Fibroblast of lung (primary cell): ENCODE results near the gene CENPK.

ENCODE experiments used
- EZH2 ChIP-seq: IDR thresholded peaks from 2 replicates; pipeline ENCODE4 v1.5.1; 2012; ENCODE audit warnings: low read length, control low read depth, mild to moderate bottlenecking; ENCODE audit errors: missing control alignments
- TF ChIP-seq, protein P1 (sequence below), 2 donors: IDR thresholded peaks in 1 of 2; conservative IDR thresholded peaks in 1 of 2; 1 replicate in 1 of 2; 2 replicates in 1 of 2; pipeline ENCODE4 v1.5.1; 2011 to 2012; ENCODE audit warnings: low read length in 2 of 2, control low read depth in 1 of 2, inconsistent platforms in 1 of 2, low read depth in 1 of 2, mild to moderate bottlenecking in 1 of 2

DNA sequence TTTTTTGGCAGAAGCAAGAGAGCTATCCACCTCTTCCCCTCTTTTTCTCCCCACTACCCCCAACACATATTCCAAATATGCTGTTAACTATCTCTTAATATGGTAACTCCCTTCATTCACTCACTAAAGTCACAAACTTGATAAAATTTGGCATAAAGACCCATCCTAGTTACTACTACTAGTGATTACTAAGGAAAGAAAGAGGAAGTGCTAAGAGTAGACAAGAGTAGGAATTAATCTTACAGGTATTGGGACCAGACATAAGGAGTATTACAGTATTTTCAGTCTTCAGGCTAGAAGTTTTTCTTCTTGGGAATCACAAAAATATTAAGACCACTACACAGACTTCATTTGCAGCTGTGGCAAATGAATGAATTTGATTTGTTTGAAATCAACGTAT, 83.4 kb downstream of the CENPK start:
- TF ChIP-seq, protein P1, sequence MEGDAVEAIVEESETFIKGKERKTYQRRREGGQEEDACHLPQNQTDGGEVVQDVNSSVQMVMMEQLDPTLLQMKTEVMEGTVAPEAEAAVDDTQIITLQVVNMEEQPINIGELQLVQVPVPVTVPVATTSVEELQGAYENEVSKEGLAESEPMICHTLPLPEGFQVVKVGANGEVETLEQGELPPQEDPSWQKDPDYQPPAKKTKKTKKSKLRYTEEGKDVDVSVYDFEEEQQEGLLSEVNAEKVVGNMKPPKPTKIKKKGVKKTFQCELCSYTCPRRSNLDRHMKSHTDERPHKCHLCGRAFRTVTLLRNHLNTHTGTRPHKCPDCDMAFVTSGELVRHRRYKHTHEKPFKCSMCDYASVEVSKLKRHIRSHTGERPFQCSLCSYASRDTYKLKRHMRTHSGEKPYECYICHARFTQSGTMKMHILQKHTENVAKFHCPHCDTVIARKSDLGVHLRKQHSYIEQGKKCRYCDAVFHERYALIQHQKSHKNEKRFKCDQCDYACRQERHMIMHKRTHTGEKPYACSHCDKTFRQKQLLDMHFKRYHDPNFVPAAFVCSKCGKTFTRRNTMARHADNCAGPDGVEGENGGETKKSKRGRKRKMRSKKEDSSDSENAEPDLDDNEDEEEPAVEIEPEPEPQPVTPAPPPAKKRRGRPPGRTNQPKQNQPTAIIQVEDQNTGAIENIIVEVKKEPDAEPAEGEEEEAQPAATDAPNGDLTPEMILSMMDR (conservative IDR thresholded peaks at IDR 0.05 in 1 of 2, IDR thresholded peaks at IDR 0.05 in 1 of 2; ENCODE audit: low read depth in 1 of 2, low read length in 2 of 2): no peak
- TF ChIP-seq EZH2: no peak
